Uterus (tissue), 4 donors: ENCODE data around the gene PHC1. TPM values are rescaled to one million over a fixed set of nuclear protein-coding genes. Genes with fewer than 3 reads are reported as not detected.

ENCODE experiments used
- DNase-seq, 2 donors: peaks; one replicate each; pipeline ENCODE4 v3.0.0-alpha.2; 2019 to 2020
- H3K27ac ChIP-seq, 2 donors: fragments of 200-600 bp; sonication (generic); 1 replicate in 1 of 2; 2 replicates in 1 of 2; pipeline ENCODE4 v1.5.1; 2016 to 2018
- H3K27me3 ChIP-seq, 2 donors: fragments of 200-600 bp; sonication (generic); one replicate each; pipeline ENCODE4 v1.5.1; 2018 to 2019; ENCODE audit warnings: control low read depth in 1 of 2
- H3K36me3 ChIP-seq, 2 donors: fragments of 200-600 bp; sonication (generic); one replicate each; pipeline ENCODE4 v1.5.1; 2019; ENCODE audit warnings: control low read depth in 1 of 2
- H3K4me1 ChIP-seq, 2 donors: fragments of 200-600 bp; sonication (generic); one replicate each; pipeline ENCODE4 v1.5.1; 2018 to 2019; ENCODE audit warnings: control low read depth in 1 of 2
- H3K4me3 ChIP-seq, 2 donors: fragments of 200-600 bp; sonication (generic); 1 replicate in 1 of 2; 2 replicates in 1 of 2; pipeline ENCODE4 v1.5.1; 2018 to 2019; ENCODE audit warnings: mild to moderate bottlenecking in 1 of 2
- H3K9me3 ChIP-seq, 2 donors: fragments of 200-600 bp; sonication (generic); one replicate each; pipeline ENCODE4 v1.5.1; 2019; ENCODE audit warnings: control low read depth in 1 of 2
- CTCF ChIP-seq, 4 experiments: fragments of 200-600 bp in 2 of 4; fragments of 450-650 bp in 2 of 4; sonication (generic) in 2 of 4; IDR thresholded peaks; one replicate each; pipeline ENCODE4 v1.5.1; 2016 to 2019; ENCODE audit warnings: antibody characterized with exemption in 4 of 4, mild to moderate bottlenecking in 2 of 4, moderate library complexity in 1 of 4
- POLR2A ChIP-seq, 2 donors: fragments of 450-650 bp; IDR thresholded peaks; one replicate each; pipeline ENCODE4 v1.6.1; 2016; ENCODE audit warnings: antibody characterized with exemption in 2 of 2, mild to moderate bottlenecking in 1 of 2, moderate library complexity in 1 of 2
- intact Hi-C: fragments of 100-400 bp; cut with DNase I; formaldehyde crosslinking; loops from one replicate; pipeline ENCODE4 v1.15.1; 2023; ENCODE audit warnings: low total_unique reads
- total RNA-seq, 4 donors: library from RNA; depleted of rRNA in 3 of 4; stranded (reverse); fragments of >200 nt in 3 of 4; gene quantifications; one replicate each; pipeline versions ENCODE4 v1.1.0 to v1.2.4, GENCODE V29; 2014 to 2023
- donor health status: DM: yes; HTN: yes; CAD: no.

Gene PHC1
- total RNA-seq, 4 donors from 2014 or later: 27.7 to 82.0 (median 53.7) TPM

- no peak for DNase-seq
- Histone ChIP-seq H3K9me3 (peaks cover 0 to 5% of the 10 kb centered on the region in 2 donors), H3K27me3 (no peaks in the 10 kb centered on the region), H3K36me3 (no peaks in the 10 kb centered on the region), H3K27ac (no peak overlapping the region), H3K4me3 (no peak overlapping the region), H3K4me1 (no peaks in the 10 kb centered on the region)
- intact Hi-C loops: no loop called here
- TF ChIP-seq CTCF (IDR thresholded peaks at IDR 0.05) (no peak), POLR2A (IDR thresholded peaks at IDR 0.05) (no peak)
Observed at GRCh38 chr12:8985213-8985754, 71.0 kb downstream of the PHC1 start.

- H3K27me3 ChIP-seq: no peaks in the 10 kb centered on the region
- no peaks in the 10 kb centered on the region for H3K4me1 ChIP-seq
- no peaks in the 10 kb centered on the region for H3K9me3 ChIP-seq
- intact Hi-C loops: no loop called here
- no peaks in the 10 kb centered on the region for H3K36me3 ChIP-seq
- no peak for DNase-seq
- no peak overlapping the region for H3K4me3 ChIP-seq
- no peak overlapping the region for H3K27ac ChIP-seq
- TF ChIP-seq CTCF (IDR thresholded peaks at IDR 0.05) (no peak), POLR2A (IDR thresholded peaks at IDR 0.05) (no peak)
Observed at GRCh38 chr12:8987163-8987562, 72.9 kb downstream of the PHC1 start.

GRCh38 chr12:8987685-8988084 is 73.4 kb downstream of the PHC1 start:
- H3K4me3 ChIP-seq: no peak overlapping the region
- TF ChIP-seq CTCF (IDR thresholded peaks at IDR 0.05): no peak
- TF ChIP-seq POLR2A (IDR thresholded peaks at IDR 0.05): no peak
- intact Hi-C loops: no loop called here

GRCh38 chr12:8989413-8989812 is 75.1 kb downstream of the PHC1 start, which contains the start of gene KLRG1:
Gene KLRG1, plus strand, starts transcription at chr12:8989546. Its CDS starts 90 bp downstream, at chr12:8989636.
- no peaks in the 10 kb centered on the region for H3K36me3 ChIP-seq
- H3K9me3 ChIP-seq: no peaks in the 10 kb centered on the region
- intact Hi-C loops: no loop called here
- H3K4me3 ChIP-seq: no peak within 1 kb of the TSS
- no peaks in the 10 kb centered on the region for H3K27me3 ChIP-seq
- no peaks in the 10 kb centered on the region for H3K4me1 ChIP-seq
- no peak for DNase-seq
- TF ChIP-seq CTCF (IDR thresholded peaks at IDR 0.05): no peak
- no peak for TF ChIP-seq POLR2A (IDR thresholded peaks at IDR 0.05)
- H3K27ac ChIP-seq: no peak within 1 kb of the TSS

More at GRCh38 chr12:8987685-8988084, 73.4 kb downstream of the PHC1 start:
- Histone ChIP-seq H3K27ac (no peak overlapping the region), H3K9me3 (no peaks in the 10 kb centered on the region), H3K27me3 (no peaks in the 10 kb centered on the region), H3K4me1 (no peaks in the 10 kb centered on the region), H3K36me3 (no peaks in the 10 kb centered on the region)
- DNase-seq: no peak

Other genes starting within 250 kb of the PHC1 start
- gene RIMKLB, start 216.5 kb upstream of the PHC1 start, total RNA-seq: 100 to 1,000 TPM in 2 of 4 donors, 10 to 100 TPM in 2; 25.6 to 155 (median 93.4) TPM
- gene A2ML1, start 91.9 kb upstream of the PHC1 start, total RNA-seq: 1 to 10 TPM in 2 of 4 donors, not detected in 2; 1.0 to 1.5 TPM
- gene M6PR, start 35.1 kb downstream of the PHC1 start, total RNA-seq: 100 to 1,000 TPM in 1 of 4 donors, 10 to 100 TPM in 3; 45.9 to 128 (median 75.4) TPM
- gene KLRG1, start 75.0 kb downstream of the PHC1 start, total RNA-seq: 1 to 10 TPM in 2 of 4 donors, under 1 TPM in 1, not detected in 1; 0.26 to 5.1 (median 1.5) TPM
- 1,000 to 10,000 TPM in 1 of 4 donors, 100 to 1,000 TPM in 3; 305 to 1,063 (median 353) TPM for gene A2M, start 201.4 kb downstream of the PHC1 start, total RNA-seq